ENCODE results near the gene SELENBP1.

- TF ChIP-seq POLR2A (IDR thresholded peaks at IDR 0.05; ENCODE audit: low read depth, low read length) (no peak), TAF1 (IDR thresholded peaks at IDR 0.05; ENCODE audit: low read depth, low read length) (no peak)
These were observed 33.7 kb upstream of the SELENBP1 start for GRCh38 chr1:151406176-151406575.

All from GM12891 (cell line).